Hypothalamus (tissue), 51 donors: ENCODE measurements around the gene SEZ6.

Experiments
- DNase-seq, 51 donors: peaks; one replicate each; lab custom pipeline; 2025; lab: John Stamatoyannopoulos, UW

SEZ6 gene

DNA sequence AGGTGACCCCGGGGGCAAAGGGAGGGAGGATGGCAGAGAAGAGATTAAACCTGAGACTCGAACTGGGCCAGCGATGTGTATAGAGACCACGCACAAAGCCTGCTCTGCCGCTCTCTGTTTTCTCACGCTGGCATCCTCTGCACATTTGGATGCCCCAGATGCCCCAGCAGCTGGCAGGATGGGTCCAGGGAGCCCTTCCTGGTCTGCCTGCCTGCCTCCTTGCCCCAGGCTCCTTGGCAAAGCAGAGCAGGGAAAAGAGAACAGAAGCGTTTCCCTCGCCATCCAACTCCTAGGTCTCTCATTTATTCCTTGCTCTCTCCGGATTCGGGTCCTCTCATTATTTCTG lies 31.9 kb upstream of the SEZ6 start:
- DNase-seq = no peak

DNA sequence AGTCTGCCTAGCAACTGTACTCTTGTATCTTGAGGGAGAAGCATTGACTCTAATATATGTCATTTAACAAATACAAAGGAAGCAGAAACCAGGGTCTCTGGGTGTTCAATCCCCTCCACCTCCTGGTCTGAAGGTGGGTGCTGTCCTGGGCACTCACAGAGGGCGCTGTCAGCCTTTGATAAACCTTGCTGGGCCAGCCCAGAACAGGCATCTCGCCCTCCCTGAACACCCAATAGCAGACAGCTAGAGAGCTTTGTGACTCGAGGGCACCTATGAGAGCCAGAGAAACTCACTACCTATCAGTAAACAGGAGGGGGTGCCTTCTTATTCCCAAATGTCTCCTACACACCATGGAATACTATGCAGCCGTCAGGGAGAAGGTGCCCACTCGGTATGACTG lies 30.8 kb upstream of the SEZ6 start:
- no peak for DNase-seq

DNA sequence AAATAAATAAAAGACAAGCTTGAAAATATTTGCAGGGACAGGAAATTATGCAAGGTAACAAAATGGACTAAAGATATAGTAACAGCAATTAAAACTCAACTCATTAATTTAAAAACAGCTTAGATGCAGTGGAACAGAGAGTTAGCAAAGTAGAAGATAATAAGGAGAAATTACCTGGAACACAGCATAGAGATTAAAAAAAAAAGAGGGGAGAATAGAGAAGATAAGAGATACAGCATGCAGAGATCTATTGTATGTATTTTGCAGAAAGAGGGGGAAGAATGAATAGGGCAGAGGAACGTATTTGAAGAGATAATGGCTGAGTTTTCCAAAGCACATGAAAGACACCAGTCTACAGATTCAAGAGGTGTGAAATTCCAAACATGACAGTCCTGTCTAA lies 28.7 kb upstream of the SEZ6 start:
- no peak for DNase-seq

DNA sequence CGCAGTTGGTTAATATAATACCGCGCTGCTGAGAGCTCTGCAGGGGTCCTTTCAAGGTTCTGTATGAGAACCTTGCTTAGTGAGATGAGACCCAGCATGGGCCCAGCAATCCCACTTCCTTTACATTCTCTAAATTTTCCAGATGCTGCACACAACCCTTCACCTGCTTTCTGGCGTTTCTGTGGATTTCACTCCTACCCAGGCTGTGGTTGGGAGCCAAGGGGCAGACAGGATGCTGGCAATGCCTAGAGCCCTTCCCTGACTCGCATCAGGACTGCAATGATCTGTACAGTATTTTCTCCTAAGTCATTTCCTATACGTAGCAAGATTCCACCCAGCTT lies 27.0 kb upstream of the SEZ6 start:
- DNase-seq = no peak

DNA sequence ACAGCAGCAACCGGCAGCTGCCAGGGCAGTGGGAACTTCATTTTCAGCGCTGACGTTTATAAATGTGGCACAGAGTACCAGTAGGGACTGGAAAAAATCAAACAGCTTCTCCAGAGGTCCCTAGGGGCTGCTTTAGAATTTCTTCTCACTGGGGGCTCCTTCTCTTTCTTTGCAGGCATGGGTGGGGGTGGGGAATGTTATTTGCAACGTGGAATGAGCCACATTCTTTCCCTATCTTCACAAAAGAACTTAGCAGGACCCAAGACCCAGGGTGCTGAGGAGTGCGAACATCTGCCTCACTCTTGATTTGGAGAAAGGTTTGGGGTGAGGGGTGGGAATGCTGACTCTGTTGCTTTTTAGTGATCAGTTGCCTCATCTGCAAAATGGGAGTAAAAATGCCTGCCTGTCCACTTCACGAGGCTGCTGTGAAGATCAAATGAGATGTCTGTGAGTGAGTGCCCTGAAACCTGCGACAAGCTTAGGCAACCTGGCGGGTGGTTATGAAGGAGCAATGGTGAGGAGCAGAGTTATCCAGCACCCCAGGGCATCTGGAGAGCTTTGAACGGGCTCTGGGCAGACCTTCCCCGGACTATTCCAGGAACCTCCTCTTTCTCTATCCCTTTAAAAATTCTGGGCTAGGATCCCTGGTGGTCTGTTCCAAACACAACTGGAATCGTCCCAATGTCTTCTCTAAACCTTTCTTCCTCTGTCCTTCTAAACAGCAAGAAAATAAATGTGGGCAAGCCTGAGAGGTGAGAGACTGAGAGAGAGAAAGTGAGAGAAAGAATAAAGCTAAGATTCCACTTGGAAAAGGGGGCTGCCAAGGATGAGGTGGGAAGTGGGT lies 26.4 kb upstream of the SEZ6 start:
- DNase-seq = no peak

DNA sequence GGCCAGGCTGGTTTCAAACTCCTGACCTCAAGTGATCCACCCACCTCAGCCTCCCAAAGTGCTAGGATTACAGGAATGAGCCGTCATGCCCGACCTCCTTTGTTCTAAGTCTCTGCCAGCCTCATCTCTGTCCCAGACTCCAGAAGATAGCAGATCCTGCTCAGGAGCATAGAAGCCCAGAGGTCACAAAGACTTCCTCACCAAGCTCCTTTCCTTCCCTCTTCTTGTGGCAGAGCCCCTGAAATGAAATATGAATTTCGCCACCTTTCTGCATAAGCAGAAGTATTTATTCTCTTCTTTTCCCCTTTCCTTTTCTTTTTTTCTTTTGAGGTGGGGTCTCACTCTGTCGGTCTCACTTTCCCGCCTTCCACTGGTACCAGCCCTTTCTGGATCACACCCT lies 25.7 kb upstream of the SEZ6 start:
- no peak for DNase-seq

DNA sequence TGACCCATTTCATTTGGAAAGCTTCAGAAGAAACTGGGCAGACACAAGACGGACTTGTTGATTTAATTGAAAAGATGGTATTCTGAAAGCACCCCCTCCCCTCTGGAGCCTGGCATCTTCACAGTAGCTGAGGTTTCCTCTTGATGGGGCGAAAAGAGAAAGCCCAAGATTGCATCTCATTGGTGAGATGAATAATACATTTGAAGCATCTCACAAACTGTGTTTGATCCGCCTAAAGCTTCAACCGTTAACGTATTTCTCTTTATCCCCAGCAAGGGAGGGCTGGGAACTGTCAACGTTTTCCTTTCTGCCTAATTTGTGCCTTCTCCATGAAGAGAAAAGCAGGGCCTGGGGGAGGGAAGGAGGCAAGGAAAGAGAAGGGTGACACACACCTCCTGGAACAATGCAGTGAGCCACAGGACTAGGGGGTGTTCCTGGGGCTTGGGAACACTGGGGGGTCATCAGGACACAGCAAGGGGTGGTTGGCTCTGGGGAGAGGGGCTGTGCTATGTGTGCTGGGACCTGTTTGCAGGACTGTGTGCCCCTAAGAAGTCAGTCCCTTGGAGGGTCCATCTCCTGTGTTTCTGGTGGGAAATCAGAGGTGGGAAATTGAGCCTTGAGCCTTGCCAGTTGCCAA lies 18.6 kb upstream of the SEZ6 start:
- DNase-seq = peak in 1 of 51 donors; percentile 16

DNA sequence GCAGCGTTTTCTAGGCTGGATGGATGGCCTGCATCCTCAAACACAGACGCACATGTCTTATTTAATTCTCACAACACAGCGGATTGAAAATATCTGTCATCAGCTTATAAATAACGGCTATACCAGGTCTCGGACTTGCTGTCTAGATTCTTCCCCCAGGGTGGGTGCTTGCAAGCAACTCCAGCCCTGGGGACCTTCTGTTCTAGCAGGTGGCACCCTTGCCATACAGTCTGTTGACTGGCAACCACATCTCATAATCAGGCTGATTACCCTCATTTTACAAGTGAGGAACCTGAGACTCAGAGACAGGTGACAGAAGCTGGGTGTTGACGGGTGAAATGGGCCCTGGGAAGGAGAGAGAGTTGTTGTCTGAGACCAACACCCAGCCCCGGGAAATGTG lies 16.2 kb upstream of the SEZ6 start:
- DNase-seq = no peak

DNA sequence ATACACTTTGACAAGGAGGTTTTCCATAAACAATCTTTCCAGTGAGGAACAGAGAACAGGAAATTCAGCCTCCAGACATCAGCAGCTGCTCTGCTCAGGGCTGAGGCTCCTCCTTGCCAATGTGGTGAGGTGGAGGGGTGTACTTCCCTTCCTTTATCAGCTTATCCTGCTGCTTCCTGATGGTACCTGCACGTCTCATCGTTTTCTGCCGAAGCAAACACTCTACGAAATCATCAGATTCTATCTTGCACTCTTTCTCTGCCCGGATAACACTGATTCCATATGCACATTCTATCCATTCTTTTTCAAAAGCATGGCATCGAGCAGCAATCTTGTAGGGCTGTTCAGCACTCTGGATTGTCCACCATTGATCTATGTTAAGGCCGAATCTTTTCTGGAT lies 15.4 kb upstream of the SEZ6 start:
- no peak for DNase-seq

DNA sequence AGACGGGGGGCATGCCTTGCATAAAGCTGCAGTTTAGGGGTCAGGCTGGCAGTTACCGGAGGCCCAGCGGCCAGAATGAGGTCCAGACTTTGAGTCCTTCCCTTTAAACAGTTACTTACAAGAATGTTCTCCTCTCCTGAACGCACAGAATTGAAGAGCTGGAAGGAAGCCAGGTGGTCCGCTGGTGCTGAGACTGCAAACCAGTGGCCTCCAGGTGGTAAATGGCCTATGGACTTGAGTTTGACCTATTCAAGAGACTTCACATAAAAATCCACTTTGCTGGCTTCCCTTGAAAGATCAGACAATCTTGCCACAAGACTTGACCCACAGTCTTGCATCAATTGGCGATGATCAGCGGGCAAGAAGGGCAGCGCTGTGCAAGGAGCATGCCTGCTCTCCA lies 14.7 kb upstream of the SEZ6 start:
- no peak for DNase-seq

DNA sequence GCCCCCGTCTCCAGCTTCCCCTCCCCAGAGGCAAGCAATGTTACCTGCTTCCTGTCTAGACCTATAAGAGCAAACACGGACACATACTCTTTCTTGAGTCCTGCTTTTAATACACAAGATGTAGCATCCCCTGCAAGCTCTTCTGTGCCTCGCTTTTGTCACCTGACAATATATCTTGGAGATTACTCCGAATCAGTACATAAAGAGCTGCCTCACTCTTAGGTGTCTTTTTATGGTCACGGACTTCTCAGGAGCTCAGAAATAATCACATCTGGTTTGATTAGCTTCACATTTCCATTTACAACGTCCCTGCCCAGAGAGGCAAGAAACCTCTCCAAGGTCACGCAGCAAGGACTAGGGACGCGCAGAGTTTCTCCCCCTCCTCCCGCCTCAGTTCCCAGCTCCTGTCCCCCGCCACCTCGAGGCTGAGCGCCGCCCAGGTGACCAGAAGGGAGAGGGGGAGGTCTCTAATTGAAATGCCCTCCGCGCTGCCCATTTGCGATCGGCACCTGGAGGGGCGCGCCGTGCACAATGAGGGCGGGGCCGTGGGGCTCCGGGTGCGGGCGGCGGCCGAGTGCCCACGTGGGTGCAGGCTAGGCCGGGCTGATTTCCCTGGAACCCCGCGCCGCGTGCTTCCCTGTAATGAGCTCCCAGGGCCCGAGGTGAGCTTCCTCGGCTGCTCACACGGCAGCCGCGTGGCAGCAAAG lies 13.8 kb upstream of the SEZ6 start:
- DNase-seq = peak in 7 of 51 donors; percentile 14 to 36 (median 26)

DNA sequence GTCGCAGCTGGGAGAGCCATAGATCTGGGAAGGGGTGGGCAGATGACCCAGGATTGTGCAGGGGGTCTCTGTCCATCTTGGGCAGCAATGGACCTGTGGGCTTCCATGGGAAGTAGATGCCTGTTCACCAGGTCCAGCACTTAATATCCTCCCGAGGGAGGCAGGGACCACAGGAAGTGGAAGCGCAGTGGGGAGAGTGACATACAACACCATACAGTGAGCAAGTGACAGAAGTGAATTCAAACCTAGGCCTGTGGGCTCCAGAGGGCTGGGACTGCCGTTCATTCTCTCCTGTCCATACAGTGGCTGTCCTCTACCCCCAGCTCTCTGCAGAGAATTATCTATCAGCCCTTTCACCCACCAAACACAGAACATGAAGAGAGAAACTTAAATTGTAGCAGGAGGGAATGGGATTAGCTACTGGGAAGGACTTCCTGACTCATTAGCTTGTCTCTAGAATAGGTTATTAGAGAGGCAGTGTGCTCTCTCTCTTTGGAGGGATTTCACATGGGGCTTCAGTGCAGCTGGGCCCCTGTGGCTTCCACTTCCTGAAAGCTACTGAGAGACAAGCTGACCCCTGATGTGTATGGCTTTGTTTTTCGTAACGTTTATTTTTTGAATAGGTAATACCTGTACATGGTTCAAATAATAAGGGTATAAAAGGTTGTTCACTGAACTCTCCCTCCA lies 13.1 kb upstream of the SEZ6 start:
- DNase-seq = no peak

DNA sequence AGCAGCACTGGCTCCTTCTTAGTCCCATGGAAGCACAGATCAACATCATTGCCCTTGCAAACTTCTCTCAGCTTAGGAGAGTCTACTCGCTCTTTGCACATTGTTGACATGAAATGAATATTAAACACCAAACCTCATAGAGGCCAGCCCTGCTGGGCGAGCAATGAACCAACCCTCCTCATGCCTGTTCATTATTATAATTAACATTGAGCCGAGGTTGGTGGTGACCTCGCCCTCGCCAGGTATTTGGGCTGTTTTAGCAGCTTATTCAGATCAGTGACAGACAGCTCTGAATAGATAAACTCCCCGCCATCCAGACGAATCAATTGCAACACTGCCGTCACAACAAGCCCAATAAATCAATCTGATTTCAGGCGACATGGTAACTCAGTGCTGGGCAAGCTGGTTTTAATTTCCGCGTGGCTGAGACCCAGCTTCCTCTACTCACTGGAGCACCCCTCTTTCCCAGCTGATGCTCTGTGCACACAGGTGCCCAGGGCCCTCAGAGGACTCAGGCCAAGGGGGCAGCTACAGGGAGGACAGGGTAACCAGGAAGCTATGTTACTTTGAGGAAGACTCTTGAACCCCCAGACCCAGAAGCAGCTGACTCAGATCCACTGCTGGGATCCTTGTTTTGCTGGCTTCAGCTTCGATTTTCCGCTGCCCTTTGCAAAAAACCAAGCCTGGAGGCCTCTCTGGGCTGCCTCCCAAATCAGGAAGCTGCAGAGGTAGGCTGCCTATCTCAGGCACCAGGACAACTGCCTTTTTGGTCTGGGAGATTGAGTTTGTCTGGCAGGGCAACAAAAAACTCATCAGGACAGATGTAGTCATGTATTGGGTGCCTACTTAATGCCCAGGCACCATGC lies 10.7 kb upstream of the SEZ6 start:
- DNase-seq = no peak

DNA sequence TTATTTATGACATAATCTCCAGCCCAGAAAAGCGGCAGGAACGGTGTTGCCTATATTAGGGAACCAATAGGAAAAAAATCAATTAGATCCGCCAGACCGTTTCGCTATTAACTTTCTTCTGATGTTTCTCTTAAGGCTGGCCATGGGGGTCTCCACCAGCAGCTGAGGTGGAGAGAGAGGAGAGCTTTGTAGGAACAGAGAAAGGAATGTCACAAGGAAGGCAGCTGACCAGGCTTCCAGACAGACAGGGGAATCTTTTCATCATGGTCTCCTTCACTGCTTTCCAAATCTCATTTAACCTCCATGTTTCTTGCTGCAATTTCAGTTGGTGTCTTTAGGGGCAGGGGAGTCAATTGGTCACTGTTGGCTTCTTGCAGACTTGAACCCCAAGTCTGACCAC lies 8.9 kb upstream of the SEZ6 start:
- DNase-seq = no peak

DNA sequence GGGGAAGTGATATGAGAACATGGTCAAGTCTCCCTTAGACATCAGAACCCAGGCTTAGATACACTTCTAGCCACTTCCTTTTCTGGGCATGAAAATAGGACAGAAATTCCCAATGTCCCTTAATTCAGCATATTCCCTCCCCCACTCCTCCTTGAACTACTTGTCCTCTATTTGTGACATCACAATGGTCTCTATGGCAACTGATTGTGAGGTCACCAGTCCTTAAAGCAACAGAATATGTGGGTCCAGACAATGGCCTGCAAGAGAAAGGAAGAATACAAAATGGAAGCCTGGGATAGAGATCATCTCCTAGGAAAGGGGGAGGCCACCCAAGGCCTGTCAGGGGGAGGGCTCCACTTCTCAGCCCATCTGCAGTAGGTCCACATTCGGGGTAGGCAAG lies 6.7 kb upstream of the SEZ6 start:
- no peak for DNase-seq

DNA sequence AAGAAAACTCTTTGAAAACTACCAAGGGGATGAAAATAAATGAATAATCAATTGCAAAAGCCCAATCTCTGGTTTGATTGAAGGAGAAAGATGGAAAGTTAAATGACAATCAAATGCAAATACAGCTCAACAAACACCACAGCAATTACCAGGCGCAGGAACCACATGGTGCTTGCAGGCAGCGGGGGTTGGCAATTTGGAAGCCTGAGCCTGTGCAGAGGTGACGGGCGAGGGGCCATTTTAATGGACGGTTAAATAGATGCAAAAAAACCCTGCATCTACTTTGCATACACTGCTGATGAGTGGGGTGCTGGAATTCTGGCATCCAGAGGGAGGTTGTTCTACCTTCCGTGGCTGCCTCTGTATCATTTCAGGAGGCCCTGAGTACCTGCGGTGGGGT lies 4.8 kb upstream of the SEZ6 start:
- DNase-seq = no peak

DNA sequence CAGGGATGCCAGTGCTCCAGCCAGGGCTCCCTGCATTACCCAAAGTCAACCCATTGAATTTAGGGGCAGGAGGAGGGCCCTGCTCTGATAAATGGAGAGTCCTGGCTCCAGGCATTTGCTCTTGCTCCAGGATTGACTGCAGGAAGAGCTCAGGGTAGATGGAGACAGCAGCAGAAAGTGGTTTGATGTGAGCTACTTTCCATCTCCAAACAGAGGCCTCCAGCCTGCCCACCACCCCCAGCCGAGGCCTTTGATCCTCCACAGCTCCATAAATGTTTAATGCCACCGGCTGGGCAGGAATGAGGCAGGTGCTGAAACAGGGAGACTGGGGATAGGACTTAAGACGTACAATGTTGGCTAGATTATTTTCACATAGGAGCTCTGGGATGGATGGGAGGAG lies 4.3 kb upstream of the SEZ6 start:
- DNase-seq = no peak

DNA sequence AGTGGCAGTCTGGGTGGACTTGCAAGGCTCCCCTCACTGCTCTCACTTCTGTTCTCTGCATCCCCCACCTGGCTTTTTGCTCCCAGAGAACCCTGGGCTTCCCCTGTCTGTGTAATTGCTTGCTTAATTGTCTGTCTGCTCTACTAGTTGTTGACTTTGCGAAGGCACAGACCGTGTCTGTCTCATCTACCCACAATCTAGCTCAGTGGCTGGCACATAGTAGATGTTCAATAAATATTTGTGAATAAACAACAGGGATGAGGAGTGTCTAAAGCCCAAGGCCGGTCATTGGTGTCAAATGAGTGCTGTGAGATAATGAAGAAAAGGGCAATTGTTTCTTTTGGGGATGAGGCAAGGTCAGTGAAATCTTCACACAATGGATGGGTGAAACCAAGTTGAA lies 2.8 kb upstream of the SEZ6 start:
- no peak for DNase-seq

DNA sequence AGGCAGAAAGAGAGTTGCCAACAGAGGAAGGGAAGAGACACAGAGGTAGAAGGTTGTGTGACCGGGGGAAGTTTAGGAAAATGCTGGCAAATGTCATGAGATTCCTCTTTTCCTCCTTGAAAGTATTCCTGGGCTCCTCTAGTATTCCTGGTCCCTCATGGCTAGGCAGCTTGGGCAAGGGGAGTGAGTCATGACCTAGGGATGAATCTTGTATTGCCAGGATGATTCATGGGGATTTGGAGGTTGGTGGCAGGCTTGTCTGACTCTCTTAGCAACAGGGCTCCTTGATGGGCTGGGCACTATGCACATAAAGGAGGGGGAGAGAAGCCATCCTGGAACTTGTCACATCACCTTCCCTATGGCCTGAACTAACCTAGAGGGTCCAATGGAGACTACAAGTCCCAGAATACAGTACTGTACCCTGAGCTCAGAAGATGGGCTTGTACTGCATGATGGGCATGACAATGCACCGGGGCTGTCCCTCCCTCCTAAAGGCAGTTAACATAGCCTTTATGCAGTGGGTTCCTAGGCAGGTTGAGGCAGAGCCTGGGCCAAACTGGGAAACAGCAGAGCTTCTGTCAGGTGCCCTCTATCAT lies 2.1 kb upstream of the SEZ6 start:
- peak in 3 of 51 donors; percentile 16 to 42 (median 24) for DNase-seq

DNA sequence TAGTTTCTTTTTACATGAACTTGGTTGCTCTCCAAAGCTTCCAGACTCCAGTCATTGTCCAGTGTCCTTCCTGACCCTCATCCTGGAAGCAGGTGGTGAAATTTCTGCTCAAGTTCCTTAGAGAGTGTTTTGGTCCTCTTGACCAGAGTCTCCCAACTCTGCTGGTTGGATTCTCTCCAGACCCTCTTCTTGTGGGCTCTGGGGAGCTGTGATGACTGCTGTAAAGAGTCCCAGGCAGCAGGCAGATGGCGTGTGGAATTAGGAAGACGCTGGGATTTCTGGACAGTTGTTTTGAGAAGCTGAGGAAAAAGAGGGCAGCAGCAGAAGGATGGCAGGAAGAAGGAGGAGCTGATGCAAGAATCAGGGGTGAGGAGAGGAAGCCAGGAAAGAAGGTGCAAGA lies 1.6 kb upstream of the SEZ6 start:
- peak in 1 of 51 donors; percentile 24 for DNase-seq
